Activated B cell treated with CpG ODN at 0.5 μM for 24 hours (primary cell): ENCODE results near the gene IFNG-AS1. TPM values are rescaled to one million over a fixed set of nuclear protein-coding genes. Genes with fewer than 3 reads are reported as not detected.

Experiments
- ATAC-seq: fragments of 200-7000 bp; cut with Tn5 transposase; one replicate; pipeline ENCODE4 v1.10.0; 2021; ENCODE audit warnings: low read depth, mild to moderate bottlenecking, moderate library complexity
- CTCF ChIA-PET: fragments of 350-600 bp; sonication (Branson Sonifier 250); formaldehyde crosslinking; loops from one replicate; lab custom pipeline; 2021; ENCODE audit warnings: antibody characterized with exemption; lab: Charles Lee
- POLR2A ChIA-PET: fragments of 350-600 bp; sonication (Branson Sonifier 250); formaldehyde crosslinking; loops from one replicate; lab custom pipeline; 2021; ENCODE audit warnings: antibody characterized with exemption; lab: Charles Lee
- DNase-seq: peaks from one replicate; pipeline ENCODE4 v3.0.0; 2022
- H3K27ac Mint-ChIP-seq: one replicate; pipeline ENCODE4 v1.8.0; 2020; ENCODE audit warnings: mixed read lengths
- H3K27me3 Mint-ChIP-seq: one replicate; pipeline ENCODE4 v1.8.0; 2021; ENCODE audit warnings: mixed read lengths
- H3K36me3 Mint-ChIP-seq: one replicate; pipeline ENCODE4 v1.8.0; 2021; ENCODE audit warnings: low read depth, mixed read lengths
- H3K4me1 Mint-ChIP-seq: one replicate; pipeline ENCODE4 v1.8.0; 2021; ENCODE audit warnings: mixed read lengths
- H3K4me3 Mint-ChIP-seq: one replicate; pipeline ENCODE4 v1.8.0; 2020; ENCODE audit warnings: mild to moderate bottlenecking, mixed read lengths
- H3K9me3 Mint-ChIP-seq: one replicate; pipeline ENCODE4 v1.8.0; 2020; ENCODE audit warnings: mixed read lengths
- CTCF ChIP-seq: fragments of 200-600 bp; IDR thresholded peaks from one replicate; pipeline ENCODE4 v1.8.0; 2022; ENCODE audit warnings: antibody characterized with exemption, mild to moderate bottlenecking
- intact Hi-C: fragments of 100-400 bp; cut with micrococcal nuclease; formaldehyde crosslinking; loops from one replicate; pipeline ENCODE4 v1.15.1; 2024
- total RNA-seq: library from RNA; stranded (reverse); gene quantifications from 2 replicates; pipeline ENCODE4 v1.2.3, GENCODE V29; 2022

IFNG-AS1 gene
- total RNA-seq = 2.0 and 3.2 TPM in 2 replicates

- Mint-ChIP-seq H3K27me3 (no peaks in the 10 kb centered on the region), H3K36me3 (no peaks in the 10 kb centered on the region), H3K27ac (peak within 1 kb of the TSS; percentile 94), H3K4me1 (peaks cover 69% of the 10 kb centered on the region), H3K4me3 (peak within 1 kb of the TSS; percentile 78), H3K9me3 (peaks cover 9% of the 10 kb centered on the region)
- ChIA-PET POLR2A (interaction anchor here (0.5 to 4.5 kb wide), 7 partner anchors 23 to 720 kb away, joined by 3 to 19 read pairs (median 5); partner anchors contain the start of genes CAND1 and RAP1B), CTCF (interaction anchor here (1.0 to 1.4 kb wide), 3 partner anchors 13 to 43 kb away, joined by 3 read pairs; no protein-coding TSS in a partner anchor)
- intact Hi-C loops = loop anchor here (2.0 to 5.0 kb wide), 2 partner anchors 23 to 292 kb away; no protein-coding TSS in a partner anchor
- no peak for TF ChIP-seq CTCF
- peak; percentile 22 for ATAC-seq
- DNase-seq = no peak
Observed at GRCh38 chr12:67989184-67989920, at the start of gene IFNG-AS1. TSS of gene IFNG-AS1 (plus strand) at chr12:67989447.

GRCh38 chr12:67939611-67940010 is 49.6 kb upstream of the IFNG-AS1 start:
- ChIA-PET CTCF (interaction anchor here (1.3 to 7.0 kb wide), 2 partner anchors 9 to 584 kb away, joined by 3 to 219 read pairs; no protein-coding TSS in a partner anchor), POLR2A (no interaction called here)
- intact Hi-C loops = loop anchor here (5.0 kb wide), 2 partner anchors 182 to 457 kb away; no protein-coding TSS in a partner anchor
- ATAC-seq (no peak), DNase-seq (no peak)
- Mint-ChIP-seq H3K9me3 (no peaks in the 10 kb centered on the region), H3K27ac (no peak overlapping the region), H3K4me3 (no peak overlapping the region), H3K36me3 (no peaks in the 10 kb centered on the region), H3K4me1 (peaks cover 2% of the 10 kb centered on the region), H3K27me3 (peaks cover 7% of the 10 kb centered on the region)
- TF ChIP-seq CTCF = no peak

GRCh38 chr12:67940780-67941243 is 48.4 kb upstream of the IFNG-AS1 start:
- H3K9me3 Mint-ChIP-seq = no peaks in the 10 kb centered on the region
- no peak for TF ChIP-seq CTCF
- ATAC-seq (no peak), DNase-seq (no peak)
- H3K36me3 Mint-ChIP-seq = no peaks in the 10 kb centered on the region
- H3K4me1 Mint-ChIP-seq = peaks cover 2% of the 10 kb centered on the region
- peaks cover 7% of the 10 kb centered on the region for H3K27me3 Mint-ChIP-seq
- H3K4me3 Mint-ChIP-seq = no peak overlapping the region
- intact Hi-C loops = loop anchor here (5.0 kb wide), 2 partner anchors 184 to 459 kb away; no protein-coding TSS in a partner anchor
- POLR2A ChIA-PET = no interaction called here
- CTCF ChIA-PET = interaction anchor here (0.6 to 7.0 kb wide), 2 partner anchors 585 to 780 kb away, joined by 3 to 219 read pairs; no protein-coding TSS in a partner anchor
- H3K27ac Mint-ChIP-seq = no peak overlapping the region

GRCh38 chr12:67942724-67943123 is 46.5 kb upstream of the IFNG-AS1 start:
- Mint-ChIP-seq H3K4me1 (peaks cover 2% of the 10 kb centered on the region), H3K9me3 (no peaks in the 10 kb centered on the region), H3K27me3 (peaks cover 7% of the 10 kb centered on the region), H3K27ac (no peak overlapping the region), H3K36me3 (no peaks in the 10 kb centered on the region), H3K4me3 (no peak overlapping the region)
- TF ChIP-seq CTCF = no peak
- intact Hi-C loops = loop anchor here (1.0 to 5.0 kb wide), 6 partner anchors 185 to 781 kb away; no protein-coding TSS in a partner anchor
- ChIA-PET CTCF (interaction anchor here (0.6 to 7.0 kb wide), 26 partner anchors 8 to 917 kb away, joined by 3 to 219 read pairs (median 4); partner anchors contain the start of gene DYRK2), POLR2A (interaction anchor here (0.7 to 0.8 kb wide), 2 partner anchors 295 to 587 kb away, joined by 4 to 13 read pairs; partner anchors contain the start of gene DYRK2)
- no peak for ATAC-seq
- no peak for DNase-seq
